MM.1S (cell line): ENCODE data around the gene C4orf33.

ENCODE experiments used
- EZH2 ChIP-seq: fragments of 300-600 bp; sonication (generic); optimal IDR thresholded peaks from 2 replicates; pipeline ENCODE3; 2017; ENCODE audit warnings: low read depth, mild to moderate bottlenecking, antibody characterized with exemption, low read length, mixed read lengths
- TF ChIP-seq, protein P1 (sequence below): fragments of 300-600 bp; sonication (generic); IDR thresholded peaks from 2 replicates; pipeline ENCODE4 v1.5.1; 2016; ENCODE audit warnings: antibody characterized with exemption, low read length, mixed read lengths

DNA sequence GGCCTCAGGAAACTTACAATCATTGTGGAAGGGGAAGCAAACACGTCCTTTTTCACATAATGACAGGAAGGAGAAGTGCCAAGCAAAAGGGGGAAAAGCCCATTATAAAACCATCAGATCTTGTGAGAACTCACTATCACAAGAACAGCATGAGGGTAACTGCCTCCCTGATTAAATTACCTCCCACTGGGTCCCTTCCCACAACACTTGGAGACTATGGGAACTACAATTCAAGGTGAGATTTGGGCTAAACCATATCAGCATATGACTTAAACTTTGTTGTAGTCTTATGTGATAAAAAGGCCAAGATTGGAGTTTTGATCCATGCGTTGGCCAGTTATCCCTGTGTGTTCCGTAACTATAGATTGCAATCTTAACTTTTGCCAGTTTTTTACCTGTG, 68.3 kb downstream of the C4orf33 start:
- TF ChIP-seq, protein P1, sequence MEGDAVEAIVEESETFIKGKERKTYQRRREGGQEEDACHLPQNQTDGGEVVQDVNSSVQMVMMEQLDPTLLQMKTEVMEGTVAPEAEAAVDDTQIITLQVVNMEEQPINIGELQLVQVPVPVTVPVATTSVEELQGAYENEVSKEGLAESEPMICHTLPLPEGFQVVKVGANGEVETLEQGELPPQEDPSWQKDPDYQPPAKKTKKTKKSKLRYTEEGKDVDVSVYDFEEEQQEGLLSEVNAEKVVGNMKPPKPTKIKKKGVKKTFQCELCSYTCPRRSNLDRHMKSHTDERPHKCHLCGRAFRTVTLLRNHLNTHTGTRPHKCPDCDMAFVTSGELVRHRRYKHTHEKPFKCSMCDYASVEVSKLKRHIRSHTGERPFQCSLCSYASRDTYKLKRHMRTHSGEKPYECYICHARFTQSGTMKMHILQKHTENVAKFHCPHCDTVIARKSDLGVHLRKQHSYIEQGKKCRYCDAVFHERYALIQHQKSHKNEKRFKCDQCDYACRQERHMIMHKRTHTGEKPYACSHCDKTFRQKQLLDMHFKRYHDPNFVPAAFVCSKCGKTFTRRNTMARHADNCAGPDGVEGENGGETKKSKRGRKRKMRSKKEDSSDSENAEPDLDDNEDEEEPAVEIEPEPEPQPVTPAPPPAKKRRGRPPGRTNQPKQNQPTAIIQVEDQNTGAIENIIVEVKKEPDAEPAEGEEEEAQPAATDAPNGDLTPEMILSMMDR, result no peak
- TF ChIP-seq EZH2, result no peak
